GM18861 (cell line): ENCODE data around the gene INF2.
"Not testable (repeated sequence)": the region's sequence is repeated elsewhere in the genome, so short reads cannot be mapped to it uniquely, and the experiment has no call there.

ENCODE experiments used
- ATAC-seq: cut with Tn5 transposase; IDR thresholded peaks from one replicate; pipeline ENCODE4 v1.9.1; 2021; ENCODE audit not compliant: unreplicated experiment

The INF2 gene

DNA sequence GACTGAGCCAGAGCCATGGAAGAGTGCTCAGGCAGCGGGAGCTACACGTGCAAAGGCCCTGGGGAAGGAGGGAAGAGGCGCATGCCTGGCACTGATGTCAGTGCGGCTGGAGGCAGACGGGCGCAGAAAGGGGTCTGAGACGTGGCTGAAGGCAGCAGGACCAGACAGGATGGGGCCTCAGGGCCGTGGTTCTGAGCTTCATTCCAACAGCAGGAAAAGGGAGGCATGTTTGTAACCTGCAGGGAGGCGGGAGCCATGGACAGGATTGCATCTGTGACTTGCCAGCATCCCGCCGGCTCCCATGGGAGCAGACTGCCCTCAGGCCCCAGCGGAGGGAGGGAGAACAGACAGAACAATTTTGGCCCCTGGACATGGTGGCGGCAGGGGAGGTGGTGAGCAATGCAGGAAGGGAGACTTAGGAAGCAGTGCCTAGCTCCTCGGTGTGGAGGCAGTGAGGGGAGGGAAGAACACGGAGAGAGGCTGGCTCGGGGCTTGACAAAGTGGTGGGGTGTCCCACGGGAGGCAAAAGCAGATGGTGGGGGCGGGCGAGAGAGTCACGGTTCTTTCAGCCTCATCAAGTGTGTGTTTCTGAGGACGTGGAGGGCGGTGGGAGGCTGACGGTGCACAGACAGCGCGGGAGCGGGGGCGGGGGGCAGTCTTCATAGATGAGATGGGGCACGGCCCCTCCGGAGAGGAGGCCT, 33.3 kb upstream of the INF2 start:
- no peak for ATAC-seq

DNA sequence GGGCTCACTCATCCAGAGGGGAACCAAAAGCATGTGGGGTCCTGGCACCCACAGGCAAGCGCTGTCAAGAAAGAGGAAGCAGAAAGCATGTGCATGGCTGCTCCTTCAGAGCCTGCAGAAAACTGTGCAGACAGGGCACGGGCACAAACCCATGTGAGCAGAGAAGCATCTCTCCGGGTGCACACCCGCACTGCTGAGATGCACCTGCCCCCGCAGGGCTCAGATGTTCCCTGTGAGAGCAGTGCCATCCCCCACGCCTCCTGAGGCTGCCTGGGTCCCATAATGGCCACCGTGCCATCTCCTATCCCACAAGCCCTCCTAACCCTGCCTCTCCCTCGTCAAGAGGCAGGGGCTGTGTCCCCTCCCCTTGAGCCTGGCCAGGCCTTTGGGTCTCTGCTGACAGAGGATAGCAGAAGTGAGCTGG, 32.3 kb upstream of the INF2 start:
- peak; percentile 36 for ATAC-seq

DNA sequence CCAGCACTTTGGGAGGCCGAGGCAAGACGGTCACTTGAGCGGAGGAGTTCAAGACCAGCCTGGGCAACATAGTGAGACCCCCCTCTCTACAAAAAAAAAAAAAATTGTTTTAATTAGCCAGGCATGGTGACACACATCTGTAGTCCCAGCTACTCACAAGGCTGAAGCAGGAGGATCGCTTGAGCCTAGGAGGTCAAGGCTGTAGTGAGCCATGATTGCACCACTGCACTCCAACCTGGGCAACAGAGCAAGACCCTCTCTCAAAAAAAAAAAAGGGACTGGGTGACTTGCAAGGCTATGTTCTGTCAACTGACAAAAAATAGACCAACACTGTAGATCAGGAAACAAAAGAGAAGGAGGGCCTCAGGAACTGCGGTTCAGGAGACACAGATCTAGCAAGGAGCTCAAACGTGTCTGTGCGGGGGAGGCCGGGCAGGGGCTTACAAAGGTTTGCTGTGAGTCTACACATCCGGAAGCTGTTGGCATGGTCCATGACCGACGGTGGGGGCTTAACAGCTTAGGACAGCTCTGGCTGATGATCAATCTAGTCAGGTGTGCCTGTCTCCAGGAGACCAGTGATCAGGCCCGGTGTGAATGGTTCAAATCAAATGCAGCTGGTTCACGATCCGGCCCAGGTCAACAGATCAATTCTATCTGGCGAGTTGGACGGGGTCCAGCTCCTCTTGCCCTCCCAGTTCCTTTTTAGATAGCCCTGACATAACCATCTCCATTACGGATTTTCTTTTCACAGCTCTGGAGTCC, 31.7 kb upstream of the INF2 start:
- peak; percentile 45 for ATAC-seq

DNA sequence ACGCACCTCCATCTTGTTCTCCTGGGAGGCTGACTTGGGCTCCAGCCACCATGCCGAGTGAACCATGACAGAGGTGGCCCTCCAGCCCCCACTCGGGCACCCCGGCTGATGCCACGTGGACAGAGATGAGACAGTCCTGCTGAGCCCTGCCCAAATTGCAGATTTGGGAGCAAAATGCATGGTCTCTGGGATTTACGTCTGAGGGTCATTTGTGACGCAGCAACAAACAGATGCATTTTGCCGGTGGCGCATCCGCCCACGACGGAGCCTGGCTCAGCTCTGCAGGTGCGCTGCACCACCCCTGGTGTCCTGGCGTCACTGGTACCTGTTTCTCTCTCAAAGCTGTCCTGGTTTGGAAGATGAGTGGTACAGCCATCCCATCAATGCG, 31.1 kb upstream of the INF2 start:
- ATAC-seq: no peak

DNA sequence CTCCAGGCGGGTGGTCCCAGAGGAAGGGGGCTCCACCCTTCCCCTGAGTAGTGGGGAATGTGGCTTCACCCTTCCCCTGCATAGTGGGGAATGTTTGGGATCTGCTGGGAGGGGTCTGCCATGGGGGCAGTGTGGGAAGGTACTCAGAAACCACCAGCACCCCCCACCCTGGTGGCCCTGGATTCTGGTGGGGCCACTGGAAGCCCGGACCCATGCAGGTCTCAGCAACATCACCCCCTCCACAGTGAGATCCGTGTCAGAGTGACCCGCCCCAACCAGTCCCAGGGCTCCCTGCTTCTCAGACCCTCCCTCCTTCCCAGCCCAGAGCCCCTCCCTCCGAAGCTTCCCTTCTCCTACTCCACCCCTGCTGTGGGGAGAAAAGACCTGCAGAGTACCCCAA, 30.3 kb upstream of the INF2 start:
- ATAC-seq: no peak

DNA sequence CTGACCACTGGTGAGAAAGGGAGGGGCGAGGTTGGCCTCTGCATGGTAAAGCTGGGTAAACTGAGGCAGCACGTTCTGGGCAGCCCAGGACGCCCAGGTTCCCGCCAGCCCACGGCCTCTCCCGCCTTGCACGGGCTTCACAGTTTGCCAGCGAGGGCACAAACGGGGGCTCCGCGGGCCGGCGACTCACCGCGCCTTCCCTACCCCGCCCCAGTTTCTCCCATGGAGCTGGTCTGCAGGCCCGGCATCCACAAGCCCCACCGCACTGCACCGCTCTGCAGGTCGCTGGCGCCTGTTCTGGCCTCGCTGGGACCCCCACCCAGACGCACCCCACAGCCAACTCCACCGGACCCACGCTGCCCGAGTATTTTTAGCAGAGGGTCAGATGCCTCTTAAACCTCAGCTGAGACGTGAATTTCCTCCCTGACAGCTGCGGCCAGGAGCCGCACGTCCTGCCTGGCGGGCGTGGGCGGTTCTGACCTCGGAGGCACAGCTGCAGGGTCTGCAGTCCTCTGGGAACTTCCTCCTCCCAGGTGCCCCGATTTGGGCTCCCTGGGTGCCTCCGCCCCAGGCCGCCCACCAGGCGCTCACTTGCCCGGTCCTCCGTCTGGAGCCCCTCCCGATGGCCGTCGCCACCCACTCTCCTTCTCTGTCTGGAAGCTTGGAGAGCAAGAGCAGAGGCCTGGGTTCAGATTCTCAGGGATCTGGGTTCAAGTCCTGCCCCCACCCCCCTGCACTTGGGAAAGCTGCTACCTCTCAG, 29.5 kb upstream of the INF2 start:
- no peak for ATAC-seq

DNA sequence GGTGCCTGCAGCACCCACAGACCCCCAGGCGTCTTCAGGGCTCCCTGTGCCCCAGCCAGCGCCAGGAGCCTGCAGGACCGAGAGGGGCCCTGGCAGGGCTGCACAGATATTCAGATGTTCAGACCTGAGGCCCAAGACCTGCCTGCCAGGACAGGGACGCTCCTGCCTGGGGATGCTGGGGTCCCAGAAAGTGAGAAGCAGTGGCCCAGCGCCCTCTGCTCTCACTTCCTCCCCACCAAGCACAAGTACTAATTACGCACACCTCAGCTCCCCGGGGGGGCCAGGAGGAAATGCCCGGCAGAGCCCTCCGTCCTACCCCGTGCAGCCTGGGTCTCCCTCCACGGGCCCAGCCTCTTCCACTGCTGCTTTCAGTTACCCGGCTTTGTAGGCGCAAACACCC, 28.8 kb upstream of the INF2 start:
- ATAC-seq: peak; percentile 32

DNA sequence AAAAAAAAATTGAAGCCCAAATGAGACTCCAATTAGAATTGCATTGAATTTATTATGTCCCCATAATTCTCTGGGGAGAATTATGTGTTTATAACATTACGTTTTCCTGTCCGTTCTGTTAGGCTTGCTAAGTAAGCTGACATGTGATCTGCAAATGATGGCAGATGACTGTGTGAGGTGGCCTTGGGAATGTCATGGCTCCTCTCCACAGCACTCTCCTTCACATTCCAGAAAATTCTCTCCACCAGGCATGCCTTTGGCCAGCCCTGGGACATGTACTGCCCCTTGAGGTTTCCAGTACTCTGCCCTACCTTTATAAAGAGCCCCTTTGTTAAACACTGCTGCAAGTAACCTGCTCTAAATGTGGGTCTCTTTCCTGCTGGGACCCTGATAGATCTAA, 28.3 kb upstream of the INF2 start:
- ATAC-seq: no peak

DNA sequence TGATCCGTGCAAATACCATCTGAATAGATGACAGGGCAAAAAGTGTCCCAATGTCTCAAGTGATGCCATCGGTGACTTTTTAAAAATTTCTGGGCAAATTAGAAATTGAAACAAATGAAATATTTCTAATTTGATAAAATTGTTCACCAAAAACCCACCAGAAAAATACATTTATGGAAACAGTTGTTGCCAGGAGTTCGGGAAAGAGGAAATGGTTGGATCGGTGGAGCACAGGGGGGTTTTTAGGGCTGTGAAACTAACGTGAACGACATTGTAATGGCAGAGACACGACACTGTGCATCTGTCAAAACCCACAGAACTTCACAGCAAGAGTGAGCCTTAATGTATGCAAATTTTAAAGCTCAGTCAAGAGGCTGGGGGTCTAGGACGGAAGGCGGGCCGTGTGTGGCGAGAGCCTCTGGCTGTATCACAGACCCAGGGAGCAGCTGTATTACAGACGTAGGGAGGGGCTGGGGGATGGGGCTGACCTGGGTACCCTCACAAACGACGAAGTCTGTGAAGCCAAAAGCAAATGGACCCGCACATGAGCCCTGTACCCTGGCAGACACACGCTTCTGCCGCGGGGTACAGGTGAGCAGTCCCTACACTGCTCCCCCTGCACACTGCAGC, 27.8 kb upstream of the INF2 start:
- not testable (repeated sequence) for ATAC-seq

DNA sequence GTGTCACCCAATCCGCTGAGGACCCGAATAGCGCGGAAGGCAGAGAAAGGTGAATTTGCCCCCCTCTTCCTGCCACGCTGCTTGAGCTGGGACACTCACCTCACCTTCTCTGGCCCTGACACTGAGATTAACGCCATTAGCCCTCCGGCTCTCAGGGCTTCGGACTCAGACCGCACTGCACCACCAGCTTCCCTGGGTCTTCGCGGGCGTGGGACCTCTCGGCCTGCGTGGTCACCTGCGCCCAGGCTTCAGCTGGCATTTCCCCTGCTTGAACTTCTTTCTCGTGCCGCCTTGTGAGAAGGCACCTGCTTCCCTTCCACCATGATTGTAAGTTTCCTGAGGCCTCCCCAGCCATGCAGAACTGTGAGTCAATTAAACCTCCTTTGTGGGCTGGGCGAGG, 26.9 kb upstream of the INF2 start:
- not testable (repeated sequence) for ATAC-seq

DNA sequence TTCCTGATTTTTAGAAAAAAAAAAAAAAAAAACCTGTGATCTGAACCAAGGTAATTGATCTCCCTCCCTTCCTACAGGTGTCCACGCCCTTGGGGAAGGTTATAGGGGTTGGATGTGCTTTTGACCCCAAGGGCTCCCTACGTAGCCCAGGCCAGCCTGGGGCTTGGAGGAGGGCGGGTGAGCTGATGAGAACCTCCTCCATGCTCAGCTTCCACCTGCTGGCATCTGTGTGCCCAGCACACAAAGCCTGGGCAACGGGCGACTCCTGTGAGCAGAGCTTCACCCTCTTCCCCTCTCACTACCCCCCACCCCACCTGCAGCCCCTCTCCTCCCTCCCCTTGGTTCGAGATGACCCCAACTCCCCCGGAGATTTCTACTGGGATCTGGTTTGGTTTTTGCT, 25.3 kb upstream of the INF2 start:
- no peak for ATAC-seq

DNA sequence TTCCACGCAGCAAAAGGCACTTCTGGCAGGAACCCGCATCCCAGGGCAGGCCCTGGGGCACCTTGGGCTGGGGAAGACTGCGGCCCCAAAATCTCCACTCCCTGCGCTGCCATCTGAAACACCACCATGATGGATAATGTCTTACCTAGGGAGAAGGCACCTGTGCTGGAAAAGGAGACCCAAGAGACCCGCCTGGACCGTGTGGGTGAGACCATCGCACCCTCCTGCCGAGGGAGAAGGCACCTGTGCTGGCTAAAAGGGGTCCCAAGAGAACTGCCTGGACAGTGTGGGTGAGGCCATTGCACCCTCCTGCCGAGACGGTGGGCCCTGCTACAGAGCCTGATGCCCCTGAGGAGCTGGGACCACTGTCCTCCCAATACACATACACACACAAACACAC, 24.8 kb upstream of the INF2 start:
- no peak for ATAC-seq

DNA sequence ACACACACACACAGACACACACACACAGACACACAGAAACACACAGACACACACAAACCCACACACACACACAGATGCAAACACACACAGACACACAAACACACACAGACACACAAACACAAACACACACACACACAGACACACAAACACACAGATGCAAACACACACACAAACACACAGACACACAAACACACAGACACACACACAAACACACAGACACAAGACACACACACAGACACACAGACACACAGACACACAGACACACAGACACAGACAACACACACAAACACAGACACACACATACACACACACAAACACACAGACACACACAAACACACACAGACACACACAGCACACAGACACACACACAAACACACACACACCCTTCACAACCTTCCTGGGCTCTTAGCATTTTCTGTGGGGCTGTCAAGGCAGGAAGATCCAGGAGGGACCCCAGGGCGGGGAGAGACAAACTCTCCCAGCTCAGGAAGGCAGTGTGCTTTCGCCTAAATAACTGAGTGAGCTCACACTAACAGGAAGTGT, 24.2 kb upstream of the INF2 start:
- no peak for ATAC-seq

DNA sequence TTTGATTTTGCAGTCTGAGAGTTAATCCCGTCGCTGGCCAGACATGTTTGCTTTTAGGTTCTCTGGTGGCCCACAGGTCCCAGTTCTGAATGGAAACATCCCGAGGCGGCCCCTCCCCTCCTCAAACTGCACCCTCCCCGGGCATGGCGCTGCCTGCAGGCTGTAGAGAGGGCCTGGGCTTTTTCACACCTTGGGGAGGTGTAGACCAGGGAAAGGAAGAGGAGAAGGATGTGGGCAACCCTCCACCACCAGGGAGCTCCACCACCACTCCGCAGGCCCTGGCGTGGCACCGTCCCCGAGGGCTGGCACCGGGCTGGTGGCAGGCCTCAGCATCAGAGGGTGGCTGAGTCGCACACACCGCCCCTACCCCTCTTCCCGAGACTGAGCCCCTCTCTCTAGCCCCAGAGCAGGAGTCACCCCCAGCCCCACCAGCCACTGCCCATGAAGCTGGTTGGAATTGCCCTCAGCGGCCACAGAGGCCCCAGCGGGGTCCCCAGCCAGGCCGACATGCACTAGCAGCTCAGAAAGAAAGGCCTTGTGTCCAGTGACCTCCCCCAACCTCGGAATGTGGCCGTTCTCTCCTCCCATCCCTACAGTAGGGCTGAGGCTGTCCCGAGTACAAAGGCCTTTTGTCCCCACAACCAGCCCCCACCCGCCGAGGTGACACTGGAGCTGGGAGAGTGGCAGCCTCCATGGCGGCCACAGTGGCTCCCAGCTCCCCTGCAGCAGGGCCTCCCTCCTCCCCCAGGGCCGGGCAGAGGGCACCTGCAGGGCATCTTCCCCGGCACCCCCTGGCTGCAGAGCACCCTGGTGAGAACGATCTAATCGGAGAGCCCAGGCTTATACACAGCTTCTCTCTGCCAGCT, 23.5 kb upstream of the INF2 start:
- ATAC-seq: no peak

DNA sequence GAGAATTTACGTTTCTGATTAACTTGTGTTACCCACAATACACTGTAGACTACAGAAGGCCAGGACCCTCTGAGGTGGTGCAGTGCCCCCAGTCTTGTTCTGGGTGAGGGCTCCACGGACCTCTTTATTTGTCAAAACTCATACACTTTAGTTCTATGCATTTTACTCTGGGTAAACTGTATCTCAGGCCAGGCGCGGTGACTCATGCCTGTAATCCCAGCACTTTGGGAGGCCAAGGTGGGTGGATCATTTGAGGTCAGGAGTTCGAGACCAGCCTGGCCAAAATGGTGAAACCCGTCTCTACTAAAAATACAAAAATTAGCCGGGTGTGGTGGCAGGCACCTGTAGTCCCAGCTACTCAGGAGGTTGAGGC, 22.9 kb upstream of the INF2 start:
- ATAC-seq: not testable (repeated sequence)

DNA sequence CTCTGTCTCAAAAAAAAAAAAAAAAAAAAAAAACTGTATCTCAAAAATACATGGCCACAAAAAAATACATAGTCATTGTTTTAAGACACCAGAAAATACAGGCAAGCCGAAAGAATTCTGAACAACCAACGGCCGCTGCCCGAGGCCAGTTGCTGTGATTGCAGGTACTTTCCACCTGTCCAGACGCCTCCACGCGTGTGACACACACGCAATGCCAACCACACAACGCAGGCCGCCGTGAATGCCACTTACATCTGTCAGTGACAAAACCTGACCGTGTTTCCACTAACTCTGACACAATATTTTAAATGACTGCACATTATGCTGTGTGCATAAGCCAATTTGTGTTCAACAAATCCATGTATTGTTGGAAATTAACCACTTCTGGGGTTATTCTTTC, 22.4 kb upstream of the INF2 start:
- no peak for ATAC-seq

DNA sequence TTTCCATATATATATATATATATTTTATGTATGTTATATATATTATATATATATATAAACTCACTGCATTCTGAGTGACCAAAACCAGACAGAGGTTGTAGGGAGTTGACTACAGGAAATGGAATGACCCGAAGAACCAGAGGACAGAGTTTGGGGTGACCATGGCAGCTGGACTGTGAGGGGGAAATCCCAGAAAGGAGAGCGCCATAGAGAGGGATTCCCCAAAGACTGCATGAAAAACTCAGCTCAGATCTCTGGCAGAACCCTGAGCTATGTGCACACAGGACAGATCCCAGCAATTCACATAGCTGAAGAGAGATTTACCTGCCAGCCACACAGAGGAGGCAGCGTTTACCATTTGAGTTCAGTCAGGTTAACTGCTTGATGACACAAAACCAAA, 19.7 kb upstream of the INF2 start:
- ATAC-seq: no peak

DNA sequence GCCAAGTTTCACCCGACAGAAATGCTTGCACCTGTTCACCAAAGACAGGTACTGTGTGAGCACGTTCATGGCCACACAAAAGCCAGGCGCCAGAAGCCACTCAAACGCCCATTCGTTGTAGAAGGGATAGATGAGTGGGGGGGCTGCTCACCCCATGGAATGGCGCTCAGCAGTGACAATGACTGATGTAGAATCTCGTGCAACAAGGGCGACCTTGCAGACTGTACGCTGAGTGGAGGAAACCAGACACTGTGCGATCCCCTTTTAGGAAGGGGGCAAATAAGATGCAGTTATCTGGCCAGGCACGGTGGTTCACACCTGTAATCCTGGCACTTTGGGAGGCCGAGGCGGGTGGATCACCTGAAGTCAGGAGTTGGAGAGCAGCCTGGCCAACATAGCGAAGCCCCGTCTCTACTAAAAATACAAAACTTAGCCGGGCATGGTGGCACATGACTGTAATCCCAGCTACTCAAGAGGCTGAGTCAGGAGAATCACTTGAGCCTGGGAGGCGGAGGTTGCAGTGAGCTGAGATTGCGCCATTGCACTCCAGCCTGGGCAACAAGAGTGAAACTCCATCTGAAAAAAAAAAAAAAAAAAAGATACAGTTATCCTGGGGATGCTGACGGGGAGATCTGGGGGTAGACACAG, 18.0 kb upstream of the INF2 start:
- not testable (repeated sequence) for ATAC-seq

DNA sequence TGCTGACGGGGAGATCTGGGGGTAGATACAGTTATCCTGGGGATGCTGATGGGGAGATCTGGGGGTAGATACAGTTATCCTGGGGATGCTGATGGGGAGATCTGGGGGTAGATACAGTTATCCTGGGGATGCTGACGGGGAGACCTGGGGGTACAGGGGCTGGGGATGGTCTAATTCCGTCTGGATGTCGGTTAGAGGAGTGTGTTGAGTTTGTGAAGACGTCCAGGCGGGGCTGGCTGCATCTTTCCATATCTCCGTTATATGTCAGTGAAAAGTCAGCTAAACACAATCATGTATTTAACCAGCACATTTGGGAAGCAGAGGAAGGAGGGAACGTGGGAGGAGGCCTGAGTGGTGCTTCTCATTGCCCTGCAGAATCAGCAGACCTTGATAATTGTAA, 17.3 kb upstream of the INF2 start:
- ATAC-seq: not testable (repeated sequence)

DNA sequence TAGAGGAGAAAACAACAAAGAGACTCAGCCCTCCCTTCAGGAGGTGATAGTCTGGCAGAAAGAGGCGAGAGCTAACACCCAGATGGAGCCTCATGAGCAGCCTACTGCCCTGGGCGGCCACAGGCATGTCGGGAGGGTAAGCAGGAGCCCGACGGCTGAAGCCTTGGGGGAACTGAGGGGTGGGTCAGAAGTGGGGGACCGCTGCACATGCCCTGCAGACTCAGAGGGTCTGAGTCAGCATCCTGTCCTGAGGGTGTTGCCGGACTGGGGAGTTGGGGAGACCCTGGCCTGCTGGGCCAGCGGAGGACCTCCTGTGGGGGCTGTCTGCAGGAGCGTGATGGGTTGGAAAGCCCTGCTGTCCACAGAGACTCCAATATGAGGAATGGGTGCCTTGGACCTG, 15.9 kb upstream of the INF2 start:
- no peak for ATAC-seq
